ENCODE results near the gene TFAP2C. TPM values are rescaled to one million over a fixed set of nuclear protein-coding genes. Genes with fewer than 3 reads are reported as not detected.

The TFAP2C gene
- total RNA-seq, 1 donor from 2014 or later: 2.2 TPM

DNA sequence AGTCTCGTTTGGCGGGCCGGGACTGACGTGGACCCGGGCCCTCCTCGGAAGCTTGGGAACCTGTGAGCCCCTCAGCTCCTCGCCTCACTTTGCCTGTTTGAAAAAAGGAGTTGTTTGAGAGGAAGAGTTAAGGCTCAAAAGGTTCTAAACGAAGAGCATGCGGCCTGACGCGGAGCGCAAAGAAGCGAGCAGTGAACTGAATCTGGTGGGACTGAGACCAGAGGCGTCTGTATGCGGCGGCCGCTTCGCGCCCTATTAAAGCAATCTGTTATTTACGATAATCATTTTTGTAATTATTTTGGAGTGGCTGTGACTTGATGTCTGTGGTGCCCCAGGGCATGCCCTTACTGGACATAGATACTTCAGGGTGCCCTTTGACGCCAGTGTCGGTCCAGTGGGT is 3.3 kb upstream of the TFAP2C start:
- H3K27ac ChIP-seq (ENCODE audit: low read depth, low read length): no peak overlapping the region
- TF ChIP-seq, protein P1, sequence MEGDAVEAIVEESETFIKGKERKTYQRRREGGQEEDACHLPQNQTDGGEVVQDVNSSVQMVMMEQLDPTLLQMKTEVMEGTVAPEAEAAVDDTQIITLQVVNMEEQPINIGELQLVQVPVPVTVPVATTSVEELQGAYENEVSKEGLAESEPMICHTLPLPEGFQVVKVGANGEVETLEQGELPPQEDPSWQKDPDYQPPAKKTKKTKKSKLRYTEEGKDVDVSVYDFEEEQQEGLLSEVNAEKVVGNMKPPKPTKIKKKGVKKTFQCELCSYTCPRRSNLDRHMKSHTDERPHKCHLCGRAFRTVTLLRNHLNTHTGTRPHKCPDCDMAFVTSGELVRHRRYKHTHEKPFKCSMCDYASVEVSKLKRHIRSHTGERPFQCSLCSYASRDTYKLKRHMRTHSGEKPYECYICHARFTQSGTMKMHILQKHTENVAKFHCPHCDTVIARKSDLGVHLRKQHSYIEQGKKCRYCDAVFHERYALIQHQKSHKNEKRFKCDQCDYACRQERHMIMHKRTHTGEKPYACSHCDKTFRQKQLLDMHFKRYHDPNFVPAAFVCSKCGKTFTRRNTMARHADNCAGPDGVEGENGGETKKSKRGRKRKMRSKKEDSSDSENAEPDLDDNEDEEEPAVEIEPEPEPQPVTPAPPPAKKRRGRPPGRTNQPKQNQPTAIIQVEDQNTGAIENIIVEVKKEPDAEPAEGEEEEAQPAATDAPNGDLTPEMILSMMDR (IDR thresholded peaks at IDR 0.05; ENCODE audit: insufficient read depth, low read depth, low read length): no peak
- no peak for TF ChIP-seq EZH2 (IDR thresholded peaks at IDR 0.05; ENCODE audit: insufficient read depth, low read length)
- Mint-ChIP-seq H3K9me3 (ENCODE audit: unreplicated experiment) (no peaks in the 10 kb centered on the region), H3K27me3 (ENCODE audit: low read depth, unreplicated experiment) (peaks cover 49% of the 10 kb centered on the region), H3K27ac (ENCODE audit: unreplicated experiment) (no peak overlapping the region), H3K4me3 (ENCODE audit: unreplicated experiment) (no peak overlapping the region), H3K36me3 (ENCODE audit: low read depth, unreplicated experiment) (no peaks in the 10 kb centered on the region), H3K4me1 (ENCODE audit: low read depth, unreplicated experiment) (peaks cover 2% of the 10 kb centered on the region)
- H2AFZ ChIP-seq (ENCODE audit: low read depth, low read length): no peak overlapping the region
- H3K27me3 ChIP-seq (ENCODE audit: insufficient read depth, low read length): peaks cover 57% of the 10 kb centered on the region
- DNase-seq (ENCODE audit: low read depth) (no peak), FAIRE-seq (no peak)
- H3K79me2 ChIP-seq (ENCODE audit: insufficient read depth, low read length): peaks cover 7% of the 10 kb centered on the region
- no peaks in the 10 kb centered on the region for H3K36me3 ChIP-seq (ENCODE audit: insufficient read depth, low read length)
- no peaks in the 10 kb centered on the region for H3K9me3 ChIP-seq (ENCODE audit: insufficient read depth, low read depth, low read length)
- H3K4me1 ChIP-seq (ENCODE audit: insufficient read depth, low read length): peaks cover 9% of the 10 kb centered on the region
- no peak overlapping the region for H3K9ac ChIP-seq (ENCODE audit: low read length)
- peak overlapping the region; percentile 65 for H3K4me2 ChIP-seq (ENCODE audit: low read length)
- no peak overlapping the region for H3K4me3 ChIP-seq (ENCODE audit: insufficient read depth, low read depth, low read length)
- peaks cover 3% of the 10 kb centered on the region for H4K20me1 ChIP-seq (ENCODE audit: insufficient read depth, low read length)

DNA sequence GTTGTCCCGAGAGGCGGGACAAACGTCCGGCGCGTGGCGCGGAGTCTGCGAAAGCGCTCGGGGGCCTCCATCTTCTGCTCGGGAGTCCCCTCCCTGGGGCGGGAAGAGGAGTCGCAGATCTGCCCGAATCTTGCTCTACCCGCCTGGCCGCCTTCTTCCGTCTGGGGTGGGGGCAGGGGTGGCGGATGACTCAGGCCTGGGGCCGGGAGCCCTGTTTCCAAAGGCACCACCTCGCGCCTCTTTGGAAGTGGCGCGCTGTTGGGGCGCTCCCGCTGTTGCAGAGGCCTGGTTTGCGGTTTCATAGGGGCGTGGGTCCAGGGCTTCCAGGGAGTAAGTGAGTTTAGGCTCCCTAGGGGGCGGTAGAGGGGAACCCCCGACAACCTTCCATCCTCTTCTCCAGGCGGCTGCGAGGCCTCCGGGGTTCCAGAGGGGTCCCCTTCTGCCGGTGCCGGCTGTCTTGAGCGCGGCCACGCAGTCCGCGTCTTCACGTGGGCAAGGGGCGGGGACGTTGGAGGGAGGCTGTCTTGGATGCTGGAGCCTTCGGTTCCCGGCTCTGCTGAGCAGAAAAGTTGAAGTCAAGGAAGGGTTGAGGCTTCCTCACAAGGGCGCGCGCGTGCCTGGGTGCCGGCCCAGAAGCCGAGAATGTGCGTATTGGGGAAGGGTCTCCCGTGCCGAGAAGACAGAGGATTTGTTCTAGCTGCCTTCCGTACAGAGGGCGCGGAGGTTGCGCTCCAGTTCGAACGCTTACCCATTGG is 2.6 kb upstream of the TFAP2C start:
- Mint-ChIP-seq H3K9me3 (ENCODE audit: unreplicated experiment) (no peaks in the 10 kb centered on the region), H3K27me3 (ENCODE audit: low read depth, unreplicated experiment) (peaks cover 50% of the 10 kb centered on the region), H3K36me3 (ENCODE audit: low read depth, unreplicated experiment) (no peaks in the 10 kb centered on the region), H3K4me3 (ENCODE audit: unreplicated experiment) (no peak overlapping the region), H3K27ac (ENCODE audit: unreplicated experiment) (no peak overlapping the region), H3K4me1 (ENCODE audit: low read depth, unreplicated experiment) (peaks cover 2% of the 10 kb centered on the region)
- no peaks in the 10 kb centered on the region for H3K9me3 ChIP-seq (ENCODE audit: insufficient read depth, low read depth, low read length)
- H3K27me3 ChIP-seq (ENCODE audit: insufficient read depth, low read length): peaks cover 64% of the 10 kb centered on the region
- H3K36me3 ChIP-seq (ENCODE audit: insufficient read depth, low read length): no peaks in the 10 kb centered on the region
- FAIRE-seq (no peak), DNase-seq (ENCODE audit: low read depth) (no peak)
- H3K4me3 ChIP-seq (ENCODE audit: insufficient read depth, low read depth, low read length): no peak overlapping the region
- H3K4me1 ChIP-seq (ENCODE audit: insufficient read depth, low read length): peaks cover 10% of the 10 kb centered on the region
- peaks cover 12% of the 10 kb centered on the region for H3K79me2 ChIP-seq (ENCODE audit: insufficient read depth, low read length)
- H3K9ac ChIP-seq (ENCODE audit: low read length): no peak overlapping the region
- TF ChIP-seq, protein P1 (IDR thresholded peaks at IDR 0.05; ENCODE audit: insufficient read depth, low read depth, low read length): peak; percentile 4
- peak; percentile 45 for TF ChIP-seq EZH2 (IDR thresholded peaks at IDR 0.05; ENCODE audit: insufficient read depth, low read length)
- H4K20me1 ChIP-seq (ENCODE audit: insufficient read depth, low read length): peaks cover 5% of the 10 kb centered on the region
- H3K27ac ChIP-seq (ENCODE audit: low read depth, low read length): no peak overlapping the region
- H3K4me2 ChIP-seq (ENCODE audit: low read length): peak overlapping the region; percentile 65
- H2AFZ ChIP-seq (ENCODE audit: low read depth, low read length): peak overlapping the region; percentile 26

All from astrocyte (in vitro differentiated cells and primary cell).